PC-9 (cell line): Measurements from ENCODE around the gene KRTAP9-2. TPM values are rescaled to one million over a fixed set of nuclear protein-coding genes. Genes with fewer than 3 reads are reported as not detected.
"Not testable (repeated sequence)": the region's sequence is repeated elsewhere in the genome, so short reads cannot be mapped to it uniquely, and the experiment has no call there.

Source experiments
- Bru-seq: library from RNA; stranded (reverse); fragments of 400-500 nt; gene quantifications from one replicate; lab custom pipeline; 2021; lab: Mats Ljungman, UMichigan
- BruChase-seq, 2 experiments: library from RNA; stranded (reverse); fragments of 400-500 nt; gene quantifications; one replicate each; lab custom pipeline; 2021; lab: Mats Ljungman, UMichigan
- BruUV-seq: library from RNA; stranded (reverse); fragments of 400-500 nt; replicated peaks from 2 replicates; lab custom pipeline; 2021; lab: Mats Ljungman, UMichigan
- CTCF ChIA-PET: fragments of 300-600 bp; sonication (Branson Sonifier 250); formaldehyde crosslinking; loops from one replicate; lab custom pipeline; 2022; ENCODE audit warnings: antibody characterized with exemption; lab: Charles Lee
- POLR2A ChIA-PET: fragments of 300-600 bp; sonication (Branson Sonifier 250); formaldehyde crosslinking; loops from one replicate; lab custom pipeline; 2022; ENCODE audit warnings: antibody characterized with exemption; ENCODE audit not compliant: unreplicated experiment; lab: Charles Lee
- DNase-seq, 2 experiments: peaks; one replicate each; pipeline versions ENCODE4 v3.0.0 to v3.0.0-alpha.2; 2015 to 2022; ENCODE audit warnings: mixed read lengths in 1 of 2
- H2AFZ ChIP-seq: fragments of 200-600 bp; sonication (generic); 2 replicates; pipeline ENCODE4 v1.8.1; 2017; ENCODE audit warnings: antibody characterized with exemption
- H3F3A ChIP-seq: fragments of 200-600 bp; sonication (generic); 2 replicates; pipeline ENCODE4 v1.8.1; 2017; ENCODE audit warnings: antibody characterized with exemption, mild to moderate bottlenecking, low read depth; ENCODE audit not compliant: insufficient read depth
- H3K27ac ChIP-seq: fragments of 200-600 bp; sonication (generic); 2 replicates; pipeline ENCODE4 v1.6.1; 2016; ENCODE audit warnings: mixed run types
- H3K27me3 ChIP-seq: fragments of 200-600 bp; sonication (generic); 2 replicates; pipeline ENCODE4 v1.6.1; 2016; ENCODE audit warnings: low read depth, mixed run types; ENCODE audit not compliant: insufficient read depth
- H3K36me3 ChIP-seq: fragments of 200-600 bp; sonication (generic); 2 replicates; pipeline ENCODE4 v1.6.1; 2016; ENCODE audit warnings: low read depth, mixed run types
- H3K4me1 ChIP-seq: fragments of 200-600 bp; sonication (generic); replicated peaks from 2 replicates; pipeline ENCODE4 v1.6.1; 2016; ENCODE audit warnings: mixed run types; ENCODE audit not compliant: insufficient read depth
- H3K4me2 ChIP-seq: fragments of 200-600 bp; sonication (generic); 2 replicates; pipeline ENCODE4 v1.6.1; 2017; ENCODE audit warnings: mixed run types
- H3K4me3 ChIP-seq: fragments of 200-600 bp; sonication (generic); 2 replicates; pipeline ENCODE4 v1.6.1; 2016; ENCODE audit warnings: mixed run types
- H3K79me2 ChIP-seq: fragments of 200-600 bp; sonication (generic); 2 replicates; pipeline ENCODE4 v1.6.1; 2017; ENCODE audit warnings: low read depth, mixed run types
- H3K9me2 ChIP-seq: fragments of 200-600 bp; sonication (generic); 2 replicates; pipeline ENCODE4 v1.8.1; 2017; ENCODE audit warnings: mild to moderate bottlenecking; ENCODE audit not compliant: insufficient read depth
- H3K9me3 ChIP-seq: fragments of 200-600 bp; sonication (generic); 2 replicates; pipeline ENCODE4 v1.8.1; 2016; ENCODE audit warnings: low read depth; ENCODE audit not compliant: insufficient read depth
- H4K20me1 ChIP-seq: fragments of 200-600 bp; sonication (generic); 2 replicates; pipeline ENCODE4 v1.8.1; 2017; ENCODE audit not compliant: insufficient read depth
- CTCF ChIP-seq: fragments of 200-600 bp; sonication (generic); conservative IDR thresholded peaks from 2 replicates; pipeline ENCODE4 v1.6.1; 2017; ENCODE audit warnings: mixed run types, antibody characterized with exemption, mild to moderate bottlenecking, moderate library complexity
- EZH2 ChIP-seq: fragments of 200-600 bp; sonication (generic); IDR thresholded peaks from 2 replicates; pipeline ENCODE4 v1.8.0; 2017; ENCODE audit warnings: antibody characterized with exemption, low read depth
- intact Hi-C: fragments of 100-400 bp; cut with micrococcal nuclease; formaldehyde crosslinking; loops from one replicate; pipeline ENCODE4 v1.10.0; 2022; ENCODE audit not compliant: unreplicated experiment
- long read RNA-seq: library from polyadenylated mRNA; stranded (forward); transcript quantifications from one replicate; pipeline ENCODE4 v2.0.0, GENCODE V29; 2022
- total RNA-seq: library from RNA; stranded (reverse); gene quantifications from 2 replicates; pipeline ENCODE4 v1.2.3, GENCODE V29; 2021

KRTAP9-2 gene, protein sequence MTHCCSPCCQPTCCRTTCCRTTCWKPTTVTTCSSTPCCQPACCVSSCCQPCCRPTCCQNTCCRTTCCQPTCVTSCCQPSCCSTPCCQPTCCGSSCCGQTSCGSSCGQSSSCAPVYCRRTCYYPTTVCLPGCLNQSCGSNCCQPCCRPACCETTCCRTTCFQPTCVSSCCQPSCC
- total RNA-seq (not detected in 2 replicates), Bru-seq, nascent RNA (not detected), BruChase-seq, experiment 1, labeled RNA remaining after a 2-hour chase (not detected), BruChase-seq, experiment 2, labeled RNA remaining after a 6-hour chase (not detected)
- long read RNA-seq = 0 reads

- H3K4me2 ChIP-seq, DNase-seq, CTCF ChIA-PET, H3K9me3 ChIP-seq, intact Hi-C loops, BruUV-seq, H3K36me3 ChIP-seq, H3K4me1 ChIP-seq, H4K20me1 ChIP-seq, H3K27ac ChIP-seq, H2AFZ ChIP-seq, H3F3A ChIP-seq, H3K79me2 ChIP-seq, POLR2A ChIA-PET, H3K9me2 ChIP-seq, H3K4me3 ChIP-seq, H3K27me3 ChIP-seq: not testable (repeated sequence)
Observed at GRCh38 chr17:41226598-41227095, at the start of gene KRTAP9-2. Gene KRTAP9-2 (plus strand): TSS chr17:41226648. CDS start chr17:41226655, 7 bp downstream.

DNA sequence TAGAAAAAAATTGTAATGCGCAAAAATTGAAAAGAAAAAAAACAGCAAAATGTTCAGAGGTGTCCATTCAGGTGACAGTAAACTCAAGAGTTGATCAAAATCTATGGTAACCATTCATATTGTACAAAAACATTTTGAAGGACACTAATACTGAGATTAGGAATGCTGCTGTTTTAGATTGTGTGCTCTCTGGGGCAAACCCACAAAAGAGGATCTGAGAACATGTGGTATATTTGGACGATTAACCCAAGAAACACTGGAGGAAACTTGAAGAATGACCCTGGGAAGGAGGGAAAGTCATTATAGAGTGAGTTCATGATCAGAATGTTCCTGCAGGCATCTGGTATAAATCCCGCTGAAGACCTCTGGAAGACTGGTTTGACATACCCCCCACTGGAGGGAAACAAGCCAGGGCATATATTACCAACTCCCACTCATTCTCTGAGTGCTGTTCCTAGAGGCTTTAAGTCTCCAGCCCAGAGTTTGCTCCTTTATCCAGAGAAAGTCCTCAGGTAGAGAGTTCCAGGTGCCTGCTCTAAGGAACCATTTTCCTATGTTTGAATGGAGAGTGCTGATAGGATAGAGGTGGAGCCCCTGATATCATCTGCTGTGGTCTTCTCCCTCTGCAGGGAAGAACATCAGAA lies 49.6 kb upstream of the KRTAP9-2 start:
- Histone ChIP-seq H3K27ac (no peak overlapping the region), H3K36me3 (no peaks in the 10 kb centered on the region), H3K27me3 (no peaks in the 10 kb centered on the region), H3K4me3 (no peak overlapping the region), H3K9me3 (no peaks in the 10 kb centered on the region), H3K9me2 (no peaks in the 10 kb centered on the region), H3F3A (no peaks in the 10 kb centered on the region), H3K4me1 (no peaks in the 10 kb centered on the region), H3K79me2 (no peaks in the 10 kb centered on the region), H3K4me2 (no peak overlapping the region), H2AFZ (no peak overlapping the region), H4K20me1 (no peaks in the 10 kb centered on the region)
- DNase-seq = no peak
- intact Hi-C loops = no loop called here
- BruUV-seq = no TSS peak
- ChIA-PET POLR2A (interaction anchor here (0.7 kb wide), 1 partner anchor 155 kb away, joined by 3 read pairs; no protein-coding TSS in a partner anchor), CTCF (no interaction called here)
- TF ChIP-seq CTCF (no peak), EZH2 (no peak)

DNA sequence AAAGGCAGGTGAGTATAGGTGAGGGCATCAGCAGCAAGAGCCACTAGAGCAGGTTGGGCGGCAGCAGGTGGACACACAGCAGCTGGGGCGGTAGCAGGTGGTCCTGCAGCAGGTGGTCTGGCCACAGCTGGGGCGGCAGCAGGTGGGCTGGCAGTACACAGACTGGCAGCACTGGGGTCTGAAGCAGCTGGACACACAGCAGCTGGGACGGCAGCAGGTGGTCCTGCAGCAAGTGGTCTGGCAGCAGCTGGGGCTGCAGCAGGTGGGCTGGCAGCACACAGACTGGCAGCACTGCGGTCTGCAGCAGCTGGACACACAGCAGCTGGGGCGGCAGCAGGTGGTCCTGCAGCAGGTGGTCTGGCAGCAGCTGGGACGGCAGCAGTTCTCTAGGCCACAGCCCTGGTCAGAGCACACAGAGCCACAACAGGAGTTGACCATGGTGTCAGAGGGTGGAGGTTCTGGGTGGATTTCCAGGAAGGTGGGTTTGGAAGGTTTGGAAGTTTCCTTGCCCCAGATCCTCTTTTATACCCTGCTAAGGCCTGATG lies 48.6 kb upstream of the KRTAP9-2 start, which contains the start of gene KRTAP4-2:
TSS of gene KRTAP4-2 (minus strand) at position 495 of the 545 bp plus-strand sequence. CDS start at position 438, 57 bp downstream.
- Histone ChIP-seq H3K4me2 (no peak within 1 kb of the TSS), H4K20me1 (no peaks in the 10 kb centered on the region), H3K27ac (no peak within 1 kb of the TSS), H3F3A (no peaks in the 10 kb centered on the region), H3K9me3 (no peaks in the 10 kb centered on the region), H2AFZ (no peak within 1 kb of the TSS), H3K9me2 (no peaks in the 10 kb centered on the region), H3K4me3 (no peak within 1 kb of the TSS), H3K36me3 (no peaks in the 10 kb centered on the region), H3K79me2 (no peaks in the 10 kb centered on the region), H3K4me1 (no peaks in the 10 kb centered on the region), H3K27me3 (no peaks in the 10 kb centered on the region)
- TF ChIP-seq EZH2 (no peak), CTCF (no peak)
- CTCF ChIA-PET = no interaction called here
- intact Hi-C loops = no loop called here
- POLR2A ChIA-PET = interaction anchor here (0.7 kb wide), 1 partner anchor 154 kb away, joined by 3 read pairs; no protein-coding TSS in a partner anchor
- no TSS peak for BruUV-seq
- no peak for DNase-seq
